ENCODE results near the gene GRID1.

GRID1 gene

GRCh38 chr10:86366033-86366901, at the start of gene GRID1:
TSS of gene GRID1 (minus strand) at chr10:86366795.
- DNase-seq = no peak

- DNase-seq = no peak
Observed at GRCh38 chr10:86415583-86415982, 49.0 kb upstream of the GRID1 start.

- DNase-seq = no peak
Observed at GRCh38 chr10:86415116-86415515, 48.5 kb upstream of the GRID1 start.

DNA sequence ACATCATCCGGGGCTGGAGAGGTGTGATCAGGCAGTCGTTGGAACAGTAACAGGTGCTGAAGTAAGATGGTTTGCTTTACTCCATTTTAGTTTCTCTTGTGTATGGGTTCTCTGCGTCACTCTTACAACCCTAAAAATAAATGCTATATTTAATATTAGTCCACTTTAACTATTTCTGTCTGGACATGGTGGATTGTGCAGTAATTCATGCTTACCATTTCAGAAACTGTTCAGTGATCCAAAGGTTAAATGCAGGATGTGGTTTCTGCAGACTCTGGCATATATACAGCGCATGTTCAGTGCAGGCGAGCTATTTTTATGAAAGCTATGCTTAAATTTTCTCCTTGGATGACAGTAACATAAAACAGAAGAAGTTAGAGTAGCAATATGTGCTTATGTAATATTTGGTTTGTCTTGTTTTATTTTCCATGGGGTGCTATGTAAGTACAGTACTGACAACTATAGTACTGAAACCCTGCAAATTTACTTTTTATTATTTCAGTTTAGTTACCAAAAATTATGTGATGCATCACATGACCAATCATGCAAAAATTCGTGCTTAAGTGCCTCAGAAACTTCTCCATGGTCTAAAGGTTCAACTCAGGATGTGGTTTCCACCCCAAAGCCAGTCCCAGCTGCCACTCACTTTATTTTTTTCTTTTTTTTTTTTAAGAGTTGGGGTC, 46.6 kb upstream of the GRID1 start:
- peak; percentile 39 for DNase-seq

GRCh38 chr10:86411852-86412560, 45.4 kb upstream of the GRID1 start:
- no peak for DNase-seq

GRCh38 chr10:86411281-86411841, 44.8 kb upstream of the GRID1 start:
- DNase-seq = peak; percentile 41

DNA sequence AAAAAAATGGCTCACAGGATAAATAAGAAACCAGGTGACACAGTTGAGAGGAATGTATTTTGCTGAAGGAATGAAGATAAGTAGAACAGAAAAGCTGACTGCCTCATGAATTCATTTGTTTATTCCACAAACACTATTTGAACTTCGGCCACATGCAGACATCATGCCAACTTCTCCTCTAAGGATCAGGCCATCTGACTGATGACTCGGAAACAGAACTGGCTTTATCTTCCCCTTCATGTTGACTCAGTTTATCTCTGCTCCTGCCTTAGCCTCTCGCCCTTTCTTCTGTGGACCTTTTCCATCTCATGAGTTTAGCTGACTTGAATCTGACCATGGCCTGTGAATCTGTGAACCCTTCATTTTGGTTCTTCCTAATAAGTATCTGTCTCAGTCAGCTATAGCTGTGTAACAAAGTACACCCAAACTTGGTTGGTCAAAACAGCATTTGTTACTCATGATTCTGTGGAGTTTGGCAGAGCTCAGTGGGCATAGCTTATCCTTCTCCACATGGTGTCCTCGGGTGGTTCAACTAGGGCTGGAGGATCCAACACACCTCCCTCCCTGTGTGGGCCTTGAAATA, 44.0 kb upstream of the GRID1 start:
- DNase-seq = no peak

DNA sequence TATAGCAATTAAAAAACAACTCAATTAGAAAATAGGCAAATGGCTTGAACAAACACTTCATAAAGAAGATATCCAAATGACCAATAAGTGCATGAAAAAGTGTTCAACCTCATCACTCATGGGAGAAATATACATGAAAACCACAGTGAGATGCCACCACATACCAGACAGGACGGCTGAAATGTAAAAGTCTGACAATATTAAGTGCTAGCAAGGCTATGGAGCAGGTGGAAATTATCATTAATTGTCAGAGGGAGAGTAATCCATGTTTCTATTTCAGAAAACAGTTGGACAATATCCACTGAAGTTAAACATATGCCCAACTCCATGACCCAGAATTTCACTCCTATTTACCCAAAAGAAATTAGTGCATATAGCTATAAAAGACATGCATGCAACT, 42.6 kb upstream of the GRID1 start:
- DNase-seq = no peak

DNA sequence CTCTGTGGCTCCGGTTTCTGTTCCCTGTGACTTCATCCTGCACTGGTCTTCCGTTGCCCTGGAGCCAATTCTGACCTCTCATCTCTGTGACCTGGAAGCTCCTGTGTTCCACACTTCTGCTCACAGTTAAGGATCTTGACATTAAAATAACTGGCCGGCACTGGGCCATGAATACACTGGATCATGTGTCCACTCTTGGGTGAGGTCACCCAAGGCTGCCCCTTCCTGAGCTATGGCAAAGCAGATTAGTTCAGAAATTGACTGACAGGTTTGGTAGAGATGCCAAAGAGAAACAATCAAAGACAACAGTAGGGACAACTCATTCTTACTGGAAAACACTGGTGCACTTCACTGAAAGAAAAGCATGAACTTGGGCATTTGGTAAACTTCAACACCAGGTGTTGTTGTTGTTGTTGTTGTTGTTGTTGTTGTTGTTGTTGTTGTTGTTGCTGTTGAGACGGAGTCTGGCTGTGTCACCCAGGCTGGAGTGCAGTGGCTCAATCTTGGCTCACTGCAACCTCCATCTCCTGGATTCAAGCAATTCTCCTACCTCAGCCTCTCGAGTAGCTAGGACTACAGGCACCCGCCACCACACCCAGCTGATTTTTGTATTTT, 36.7 kb upstream of the GRID1 start:
- DNase-seq = no peak

DNA sequence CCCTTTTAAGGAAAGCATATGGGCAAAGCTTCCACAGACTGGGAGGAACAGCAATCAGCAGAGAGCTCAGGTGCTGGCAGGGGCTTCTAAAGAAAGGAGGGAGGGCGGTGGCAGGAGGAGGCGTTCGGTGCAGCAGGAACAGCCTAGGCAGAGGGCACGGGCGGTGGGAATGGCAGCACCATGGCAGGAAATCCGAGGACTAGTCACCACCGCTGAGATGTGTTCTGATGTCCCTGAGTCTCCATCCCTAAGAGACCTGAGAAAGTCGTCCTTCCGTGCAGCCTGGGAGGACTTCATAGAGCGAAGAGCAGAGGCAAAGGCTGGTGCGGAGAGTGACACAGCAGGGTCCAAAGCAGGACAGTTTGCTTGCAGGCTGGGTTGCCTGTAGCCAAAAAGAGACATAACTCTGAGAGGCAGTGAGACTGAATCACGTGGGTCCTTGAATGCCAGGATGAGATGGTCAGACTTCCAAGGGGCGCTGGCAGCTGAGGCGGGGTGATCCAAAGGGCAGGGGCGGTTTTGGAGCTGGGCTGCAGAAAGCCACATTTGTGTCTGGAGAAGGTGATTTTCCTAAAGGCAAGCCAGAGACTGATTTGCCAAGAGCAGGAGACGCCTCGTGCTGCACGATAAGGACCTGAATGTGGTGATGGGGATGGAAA, 35.8 kb upstream of the GRID1 start:
- DNase-seq = no peak

GRCh38 chr10:86401588-86402282, 35.1 kb upstream of the GRID1 start:
- DNase-seq = no peak

DNA sequence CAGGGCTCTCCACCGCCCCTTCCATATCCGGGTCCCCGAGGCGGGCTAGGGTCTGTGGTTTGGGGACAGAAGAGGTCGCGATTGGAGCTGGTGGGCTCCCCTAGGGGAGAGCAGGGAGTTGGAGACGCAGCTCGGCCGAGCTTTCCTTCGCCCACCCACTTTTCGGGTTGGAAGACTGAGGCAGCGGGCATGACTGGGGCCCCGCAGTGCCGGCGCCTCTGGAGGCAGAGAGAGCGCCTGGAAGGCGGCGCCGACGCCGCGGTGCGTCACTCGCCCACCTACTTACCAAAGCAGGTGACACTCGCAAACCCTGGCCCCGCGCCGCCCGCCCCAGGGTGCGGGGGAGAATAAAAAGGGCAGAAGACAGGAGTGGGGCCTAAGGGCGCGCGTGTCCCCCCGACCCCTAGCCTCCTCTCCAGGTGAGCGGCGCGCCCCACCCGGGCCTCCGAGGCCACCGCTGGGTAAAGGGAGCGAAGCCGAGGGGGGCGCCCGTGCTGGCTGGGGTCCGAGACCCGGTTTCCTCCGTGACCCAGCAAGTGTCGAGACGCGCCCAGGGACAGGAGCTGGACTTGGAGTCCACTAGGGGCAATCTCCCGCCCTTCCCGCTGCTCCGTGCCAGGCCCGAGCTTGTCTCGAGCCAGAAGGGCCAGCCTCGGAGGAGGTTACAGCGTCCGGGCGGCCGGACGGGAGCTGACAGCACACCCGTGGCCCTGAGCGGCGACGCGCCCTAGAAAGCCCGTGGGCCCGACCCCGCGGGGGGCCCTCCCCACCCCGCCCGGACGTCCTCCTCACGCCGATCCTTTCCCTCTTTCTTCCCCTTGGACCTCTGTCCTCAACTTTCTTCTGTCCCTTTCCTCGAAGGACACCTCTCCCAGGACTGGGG, 34.4 kb upstream of the GRID1 start:
- DNase-seq = peak; percentile 56

DNA sequence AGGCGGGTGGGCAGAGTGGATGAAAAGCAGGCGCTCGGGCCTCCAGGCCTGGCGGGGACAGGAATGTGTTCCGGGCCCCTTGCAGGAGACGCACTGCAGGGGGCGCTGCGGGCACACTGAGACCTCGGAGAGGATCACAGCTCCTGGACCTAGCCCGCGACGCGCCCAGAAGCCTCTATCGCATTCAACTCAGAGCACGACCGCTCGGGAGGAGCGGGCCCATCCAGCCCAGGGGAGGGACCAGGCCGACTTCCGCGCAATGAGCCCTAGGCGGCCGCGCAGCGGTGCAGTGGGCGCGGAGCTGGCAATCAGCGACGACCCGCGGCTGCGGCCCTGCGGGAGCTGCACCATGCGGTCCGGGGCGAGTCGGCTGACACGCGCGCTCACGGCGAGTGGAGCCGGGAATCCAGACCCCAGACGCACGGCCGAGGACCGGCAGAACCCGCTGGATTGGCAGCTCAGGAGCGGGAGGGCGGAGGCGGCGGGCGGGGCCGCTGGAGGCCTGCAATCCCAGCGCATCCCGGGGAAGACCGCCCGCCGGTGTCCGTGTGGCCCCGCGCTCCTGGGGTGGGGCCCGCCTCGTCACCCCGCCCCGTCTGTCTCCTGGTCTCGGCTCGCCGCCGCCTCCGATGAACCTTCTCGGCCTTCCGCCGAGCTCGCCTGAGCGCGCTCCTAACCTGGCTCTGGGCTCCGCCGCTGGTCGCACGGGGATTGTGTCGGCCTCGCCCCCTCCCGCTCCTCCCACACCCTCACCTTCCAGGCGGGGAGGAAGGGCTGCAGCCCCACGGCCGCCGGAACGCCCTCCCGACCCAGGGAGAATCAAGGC, 33.5 kb upstream of the GRID1 start:
- peak; percentile 89 for DNase-seq

- no peak for DNase-seq
Observed at GRCh38 chr10:86399514-86399878, 32.9 kb upstream of the GRID1 start.

DNA sequence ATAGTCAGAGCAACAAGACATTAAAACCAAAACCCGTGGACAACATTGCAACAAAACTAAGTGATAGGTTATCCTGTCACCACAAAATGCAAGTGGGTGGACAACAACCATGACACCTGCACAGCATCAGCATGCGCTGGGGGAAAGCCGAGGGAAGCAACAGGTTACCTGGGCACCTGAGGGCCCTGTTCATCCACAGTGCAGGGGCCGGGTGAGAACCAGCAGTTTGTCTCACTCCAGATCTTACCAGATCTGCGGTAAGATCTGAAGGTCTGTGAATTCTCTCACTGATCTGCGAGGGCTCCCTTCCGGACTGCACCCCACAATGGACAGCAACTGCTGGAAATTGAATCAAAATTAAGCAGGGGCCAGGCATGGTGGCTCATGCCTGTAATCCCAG, 30.5 kb upstream of the GRID1 start:
- DNase-seq = no peak

- DNase-seq = no peak
Observed at GRCh38 chr10:86393862-86394455, 27.4 kb upstream of the GRID1 start.

DNA sequence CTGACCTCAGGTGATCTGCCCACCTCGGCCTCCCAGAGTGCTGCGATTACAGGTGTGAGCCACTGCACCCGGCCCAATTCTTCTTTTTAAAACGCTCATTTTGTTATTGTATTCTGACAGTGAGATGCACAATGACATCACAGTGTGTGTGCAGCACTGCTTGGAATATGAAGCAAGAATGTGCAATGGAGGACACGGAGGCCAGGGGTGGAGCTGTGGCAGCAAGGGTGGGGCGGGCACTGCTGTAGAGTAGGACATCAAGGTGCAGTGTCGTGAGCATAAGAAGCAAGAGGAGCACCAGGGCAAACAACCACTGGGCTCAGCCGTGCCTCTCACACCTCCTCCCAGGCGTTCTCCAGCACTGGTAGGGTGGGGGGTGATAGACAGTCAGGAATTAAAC, 26.8 kb upstream of the GRID1 start:
- DNase-seq = no peak

DNA sequence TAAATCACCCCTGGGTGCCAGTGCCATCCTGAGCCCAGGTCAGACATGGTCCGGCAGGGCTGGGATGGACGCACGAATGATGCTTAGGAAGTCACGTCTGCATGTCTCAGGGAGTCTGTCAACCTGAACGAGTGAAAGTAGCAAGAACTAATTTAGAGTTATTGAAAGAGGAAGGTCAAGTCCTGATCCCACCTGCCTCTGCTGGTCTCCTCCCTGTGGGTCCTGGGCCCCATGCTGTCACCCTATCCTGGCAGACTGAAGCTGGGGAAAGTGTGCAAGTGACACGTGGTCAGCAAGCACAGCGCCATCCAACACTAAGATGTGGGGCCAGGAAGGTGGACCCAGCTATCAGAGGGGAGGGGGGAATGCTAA, 26.1 kb upstream of the GRID1 start:
- no peak for DNase-seq
